GM19438 (cell line): ENCODE results near the gene KLF13.
"Not testable (repeated sequence)": the region's sequence is repeated elsewhere in the genome, so short reads cannot be mapped to it uniquely, and the experiment has no call there.

Source experiments
- ATAC-seq: cut with Tn5 transposase; IDR thresholded peaks from one replicate; pipeline ENCODE4 v1.9.1; 2021; ENCODE audit warnings: low read depth; ENCODE audit not compliant: unreplicated experiment

KLF13 gene

DNA sequence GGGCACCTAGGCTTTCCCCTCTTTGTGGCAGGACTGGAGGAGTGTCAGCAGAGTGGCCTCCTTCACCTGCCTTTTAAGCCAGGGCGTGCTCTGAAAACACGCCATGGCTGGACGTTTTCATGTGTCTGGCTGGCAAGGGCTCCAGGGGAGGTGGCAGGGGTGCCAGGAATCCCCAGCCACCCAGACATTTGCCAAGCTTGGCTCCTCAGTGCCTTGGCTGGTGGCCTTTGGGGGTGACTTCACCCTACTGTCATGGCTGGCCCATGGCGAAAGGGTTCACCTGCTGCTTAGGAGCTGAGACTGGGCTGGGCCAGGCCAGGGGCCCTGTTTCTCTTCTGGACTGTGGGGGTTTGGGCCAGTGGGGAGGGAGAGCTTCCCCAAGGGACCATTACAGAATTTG is 17.6 kb downstream of the KLF13 start:
- ATAC-seq, result no peak

- ATAC-seq, result peak; percentile 38
Measured at GRCh38 chr15:31344823-31345605, 18.4 kb downstream of the KLF13 start.

- peak; percentile 19 for ATAC-seq
Measured at GRCh38 chr15:31345606-31346366, 19.2 kb downstream of the KLF13 start.

DNA sequence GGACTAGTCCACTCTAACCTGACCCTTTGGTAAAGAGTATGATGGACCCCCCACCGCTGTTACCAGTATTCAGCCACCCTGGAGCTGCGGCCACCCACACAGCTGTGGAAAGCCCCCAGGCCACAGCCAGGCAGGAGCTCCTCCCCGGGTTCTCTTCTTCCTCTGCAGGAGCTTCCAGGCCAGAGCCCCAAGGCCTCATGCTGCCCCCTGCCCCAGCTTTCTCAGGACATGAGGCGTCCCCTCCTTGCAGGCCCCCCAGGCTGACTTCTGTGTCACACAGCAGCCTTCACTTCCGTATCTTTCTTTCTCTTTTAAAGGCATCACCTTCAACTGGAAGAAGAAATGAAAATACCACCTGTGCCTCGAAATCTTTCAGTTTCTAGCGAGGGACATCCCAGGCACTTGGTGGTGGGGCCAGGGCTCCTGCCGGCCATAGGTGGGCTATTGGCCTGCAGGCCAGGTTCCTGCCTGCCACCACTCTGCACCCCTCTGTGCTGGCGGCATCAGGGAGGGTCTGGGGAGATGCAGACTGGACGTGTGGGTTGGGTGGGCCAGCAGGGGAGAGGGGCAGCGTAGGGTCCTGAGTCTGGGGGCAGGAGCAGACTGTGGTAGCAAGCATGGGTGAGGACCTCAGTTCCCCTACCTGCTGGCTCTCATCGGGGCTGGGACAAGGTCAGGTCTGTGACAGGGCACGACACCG is 19.9 kb downstream of the KLF13 start:
- ATAC-seq, result peak; percentile 41

DNA sequence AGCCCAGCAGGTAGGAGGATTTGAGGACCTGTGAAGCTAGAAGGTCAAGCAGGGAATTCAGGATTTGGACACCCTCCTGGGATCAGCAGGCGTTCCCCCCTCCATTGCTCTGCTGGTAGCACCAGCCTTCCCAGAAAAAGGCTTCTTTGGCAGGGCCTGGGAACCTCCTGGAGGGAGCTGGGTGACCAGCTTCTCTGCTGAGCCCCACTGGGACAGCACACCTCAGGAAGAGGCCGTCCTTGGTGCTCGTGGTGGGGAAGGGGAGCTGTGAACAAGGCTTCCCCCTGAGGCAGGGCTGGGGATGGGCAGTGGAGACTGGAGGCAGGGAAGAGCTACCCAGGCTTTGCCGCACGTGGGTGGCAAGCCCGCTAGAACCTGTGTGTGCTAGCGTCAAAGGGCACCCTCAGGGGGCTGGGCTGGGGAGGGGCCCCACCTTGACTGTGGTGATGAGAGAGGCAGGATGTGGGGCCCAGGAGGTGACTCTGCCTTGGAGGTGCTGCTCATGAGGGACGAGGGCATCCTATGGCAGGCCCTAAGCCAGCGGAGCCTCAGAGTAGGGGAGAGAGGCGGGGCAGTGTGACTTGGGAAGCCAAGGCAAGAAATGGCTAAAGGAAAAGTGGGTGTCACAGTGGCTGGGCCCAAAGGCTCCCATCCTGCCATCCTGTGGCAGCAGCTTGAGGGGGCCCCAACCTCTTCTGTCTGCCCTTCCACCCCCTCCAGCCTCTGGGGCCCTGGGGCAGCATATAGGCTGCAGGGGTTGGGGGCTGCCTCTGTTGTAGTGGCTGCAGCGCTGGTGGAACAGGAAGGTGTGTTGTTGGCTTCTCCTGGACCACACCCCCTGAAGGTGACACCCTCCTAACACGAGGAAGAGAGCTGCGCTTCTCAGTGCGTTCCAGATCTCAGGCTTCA is 20.7 kb downstream of the KLF13 start:
- ATAC-seq, result no peak

GRCh38 chr15:31347981-31348803 is 21.6 kb downstream of the KLF13 start:
- ATAC-seq, result no peak

DNA sequence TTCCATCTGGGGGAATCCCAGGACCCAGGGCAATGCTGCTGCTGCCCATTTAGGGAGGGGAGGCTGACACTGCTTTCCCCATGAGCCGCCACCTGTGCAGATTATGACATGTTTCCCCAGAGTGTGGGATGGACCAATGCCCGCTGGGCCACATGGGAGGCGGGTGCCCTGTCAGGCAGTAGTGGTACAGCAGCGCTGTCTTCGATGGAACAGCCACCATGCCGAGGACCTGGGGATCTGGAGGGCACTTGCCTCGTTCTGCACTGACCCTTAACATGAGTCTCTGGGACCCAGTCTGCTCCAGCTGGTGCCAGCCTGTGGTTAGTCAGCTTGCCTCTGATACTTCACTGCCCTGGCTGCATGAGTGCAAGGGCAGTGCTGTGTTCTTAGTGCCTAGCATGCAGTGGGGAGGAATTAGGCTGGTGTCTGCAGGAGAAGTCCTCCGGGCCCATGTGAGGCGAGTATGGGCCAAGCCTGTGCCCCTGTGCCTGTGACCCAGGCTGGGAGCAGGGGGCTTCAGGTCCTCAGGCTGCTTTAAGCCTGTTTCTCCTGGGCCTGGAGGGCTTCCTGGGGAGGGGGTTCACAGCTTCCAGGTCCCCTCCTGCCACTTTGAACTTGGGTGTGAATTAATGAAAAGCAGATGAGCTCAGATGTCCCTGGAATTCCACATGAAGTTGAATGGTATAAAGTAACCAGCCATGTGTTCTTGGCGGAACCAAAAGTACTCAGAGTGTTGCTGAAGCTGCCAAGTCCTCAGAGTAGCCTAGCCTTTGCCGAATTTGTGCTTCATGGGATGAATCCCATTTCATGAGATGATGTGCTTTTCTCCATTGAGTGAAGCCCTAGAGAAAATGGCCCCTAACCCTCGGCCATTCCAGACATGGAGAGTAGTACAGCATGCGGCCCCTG is 22.9 kb downstream of the KLF13 start:
- no peak for ATAC-seq

DNA sequence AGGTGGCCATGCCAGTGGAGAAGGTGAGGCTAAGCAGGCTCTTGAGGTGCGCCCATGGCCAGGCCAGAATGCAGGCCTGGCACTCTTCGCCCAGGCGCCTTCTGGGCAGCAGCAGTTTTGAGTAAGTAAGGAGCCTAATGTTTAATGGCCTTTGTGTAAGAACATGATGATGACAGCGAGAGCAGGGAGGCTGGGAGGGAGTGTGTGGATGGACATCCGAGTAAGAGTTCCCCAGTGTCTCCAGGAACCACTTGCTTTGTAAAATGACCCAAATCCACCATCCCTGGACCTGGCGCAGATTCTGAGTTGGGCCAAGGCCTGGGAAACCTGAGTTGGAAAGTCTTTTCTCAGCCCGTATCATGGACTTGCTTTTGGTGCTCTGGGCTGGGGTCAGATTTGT is 24.1 kb downstream of the KLF13 start:
- ATAC-seq, result no peak

GRCh38 chr15:31352339-31352751 is 25.7 kb downstream of the KLF13 start:
- ATAC-seq, result no peak

- ATAC-seq, result peak; percentile 66
Measured at GRCh38 chr15:31352911-31353811, 26.5 kb downstream of the KLF13 start.

DNA sequence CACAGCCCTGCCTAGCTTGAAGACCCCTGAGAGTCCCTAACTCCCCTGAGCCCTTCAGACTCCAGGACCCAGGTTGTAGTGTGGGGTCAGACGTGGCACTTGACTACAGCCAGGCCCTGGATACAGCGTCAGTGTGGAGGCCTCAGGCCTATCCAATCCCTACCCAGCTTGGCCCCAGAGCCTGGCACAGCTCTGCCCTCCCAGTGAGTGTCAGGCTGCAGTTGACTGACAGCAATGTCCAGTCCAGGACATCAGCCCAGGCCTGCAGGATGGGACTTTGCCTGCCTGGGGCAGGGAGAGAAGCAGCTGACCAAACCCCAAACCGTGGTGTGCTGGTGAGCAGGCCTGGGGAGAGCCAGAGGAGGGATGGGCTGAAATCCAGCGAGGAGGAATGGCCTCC is 27.3 kb downstream of the KLF13 start:
- no peak for ATAC-seq

DNA sequence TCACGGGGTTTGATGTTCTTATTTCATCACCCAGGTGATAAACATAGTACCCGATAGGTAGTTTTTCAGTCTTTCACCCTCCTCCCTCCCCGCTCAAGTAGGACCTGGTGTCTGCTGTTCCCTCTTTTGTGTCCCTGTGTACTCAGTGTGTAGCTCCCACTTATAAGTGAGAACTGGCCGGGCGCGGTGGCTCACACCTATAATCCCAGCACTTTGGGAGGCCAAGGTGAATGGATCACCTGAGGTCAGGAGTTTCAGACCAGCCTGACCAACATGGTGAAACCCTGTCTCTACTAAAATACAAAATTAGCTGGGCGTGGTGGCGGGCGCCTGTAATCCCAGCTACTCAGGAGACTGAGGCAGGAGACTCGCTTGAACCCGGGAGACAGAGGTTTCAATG is 29.5 kb downstream of the KLF13 start:
- ATAC-seq, result not testable (repeated sequence)

GRCh38 chr15:31357148-31357547 is 30.5 kb downstream of the KLF13 start:
- ATAC-seq, result no peak

GRCh38 chr15:31358163-31358562 is 31.5 kb downstream of the KLF13 start:
- no peak for ATAC-seq

- ATAC-seq, result no peak
Measured at GRCh38 chr15:31358957-31359701, 32.5 kb downstream of the KLF13 start.

- no peak for ATAC-seq
Measured at GRCh38 chr15:31359702-31360111, 33.1 kb downstream of the KLF13 start.

DNA sequence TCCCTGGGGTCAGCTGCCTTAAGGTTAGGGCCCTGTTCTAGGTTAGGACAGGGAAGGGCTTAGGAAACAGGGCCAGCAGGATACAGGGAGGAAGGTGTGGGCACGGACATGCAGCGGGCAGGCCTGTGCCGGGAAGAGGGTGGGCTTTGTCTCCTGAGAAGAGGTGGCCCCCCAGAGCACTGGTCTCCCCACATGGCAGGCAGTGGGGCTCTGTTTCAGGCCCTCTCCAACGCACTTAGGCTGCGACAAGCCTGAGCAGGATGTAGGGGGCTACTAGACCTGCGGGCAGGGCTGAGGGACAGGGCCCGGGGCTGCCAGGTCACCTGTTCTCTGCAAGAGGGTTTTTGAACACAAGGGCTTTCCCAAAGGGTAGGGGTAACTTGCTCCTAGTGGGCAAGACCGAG is 33.5 kb downstream of the KLF13 start:
- ATAC-seq, result no peak
